Motor neuron (in vitro differentiated cells): ENCODE data around the gene CEND1. TPM values are rescaled to one million over a fixed set of nuclear protein-coding genes. Genes with fewer than 3 reads are reported as not detected.

Experiments
- ATAC-seq, 8 experiments: fragments of 200-7000 bp; cut with Tn5 transposase; replicated peaks in 6 of 8; 2 replicates each; pipeline ENCODE4 v1.8.0; 2021; ENCODE audit warnings: mild to moderate bottlenecking in 8 of 8, moderate library complexity in 8 of 8
- H3K27ac ChIP-seq, 2 donors: fragments of 250-450 bp; sonication (Bioruptor Pico); 2 replicates each; pipeline ENCODE4 v1.9.0; 2021; ENCODE audit warnings: antibody characterized with exemption in 2 of 2, mild to moderate bottlenecking in 2 of 2, moderate library complexity in 1 of 2
- H3K4me1 ChIP-seq, 2 donors: fragments of 250-450 bp; sonication (Bioruptor Pico); replicated peaks in 1 of 2; 2 replicates each; pipeline ENCODE4 v1.6.1; 2021; ENCODE audit warnings: antibody characterized with exemption in 2 of 2, mild to moderate bottlenecking in 2 of 2, moderate library complexity in 1 of 2
- H3K4me3 ChIP-seq, 5 donors: fragments of 250-450 bp; sonication (Bioruptor Pico); 2 replicates each; pipeline ENCODE4 v1.9.0; 2021; ENCODE audit warnings: antibody characterized with exemption in 5 of 5, mild to moderate bottlenecking in 5 of 5, moderate library complexity in 4 of 5
- WGBS, 10 experiments: fragments of 450-650 bp; shearing (Covaris generic); methylation state at CpG; one replicate each; pipeline ENCODE4 v1.0.0; 2022; 5-methylcytosine and 5-hydroxymethylcytosine counted together
- in situ Hi-C, 9 experiments: fragments of 400-800 bp; cut with MboI; loops; one replicate each; pipeline ENCODE4 v1.15.0; 2021; ENCODE audit warnings: low sequenced_read_pairs in 9 of 9, low pct_unique_long_range_greater_than_20kb in 2 of 9; ENCODE audit not compliant: unreplicated experiment in 9 of 9
- total RNA-seq, 8 experiments: library from RNA; unstranded; fragments of 300-600 nt; gene quantifications; 2 replicates each; pipeline versions ENCODE4 v1.2.3 to v1.2.4, GENCODE V29; 2022

The CEND1 gene
- total RNA-seq, 8 experiments from 2014 or later, result 1.8 to 21.7 (median 15.3) TPM

- Histone ChIP-seq H3K27ac (peak overlapping the region; percentile 86 to 90), H3K4me1 (peaks cover 59 to 67% of the 10 kb centered on the region in 2 donors), H3K4me3 (peak overlapping the region; percentile 48 to 78 (median 69))
- ATAC-seq, result peak in 1 of 8 experiments; percentile 0
- WGBS, 10 experiments, result 80 to 100% (median 84%) methylated on average over 1 to 2 of the region's 23 CpGs; no CpG with 5 or more reads in 6 of the 10 experiments
- in situ Hi-C loops, result no loop called here
These were observed 42.2 kb upstream of the CEND1 start for GRCh38 chr11:831961-832528.

- WGBS, 10 experiments, result 14 to 60% (median 40%) methylated on average over 1 to 7 of the region's 31 CpGs; no CpG with 5 or more reads in 3 of the 10 experiments
- H3K27ac ChIP-seq, result no peak overlapping the region
- H3K4me3 ChIP-seq, result peak overlapping the region; percentile 27 to 78 (median 69)
- ATAC-seq, result peak in 1 of 8 experiments; percentile 0
- H3K4me1 ChIP-seq, result peaks cover 65 to 75% of the 10 kb centered on the region in 2 donors
- in situ Hi-C loops, result no loop called here
These were observed 41.4 kb upstream of the CEND1 start for GRCh38 chr11:831118-831864.

- 23% methylated on average over 7 of the region's 78 CpGs; no CpG with 5 or more reads in 9 of the 10 experiments for WGBS, 10 experiments
- peaks cover 65 to 75% of the 10 kb centered on the region in 2 donors for H3K4me1 ChIP-seq
- in situ Hi-C loops, result no loop called here
These were observed 40.6 kb upstream of the CEND1 start for GRCh38 chr11:830295-831117.

GRCh38 chr11:829847-830294, 40.0 kb upstream of the CEND1 start:
- in situ Hi-C loops, result no loop called here
- peaks cover 65 to 73% of the 10 kb centered on the region in 2 donors for H3K4me1 ChIP-seq
- ATAC-seq, result peak in 5 of 8 experiments; percentile 0 to 24 (median 4)
- no peak overlapping the region for H3K27ac ChIP-seq
- peak overlapping the region; percentile 7 to 38 (median 27) for H3K4me3 ChIP-seq
- no CpG with 5 or more reads among the region's 39 CpGs for WGBS, 10 experiments

More at GRCh38 chr11:830295-831117, 40.6 kb upstream of the CEND1 start:
- peak; percentile 11 to 61 (median 38) for ATAC-seq
- Histone ChIP-seq H3K4me3 (peak overlapping the region; percentile 17 to 38 (median 27)), H3K27ac (no peak overlapping the region)

GRCh38 chr11:829176-829846, 39.4 kb upstream of the CEND1 start:
- H3K4me3 ChIP-seq, result peak overlapping the region in 4 of 5 donors; percentile 22 to 38 (median 28)
- 0 to 100% (median 38%) methylated on average over 1 to 4 of the region's 40 CpGs; no CpG with 5 or more reads in 6 of the 10 experiments for WGBS, 10 experiments
- H3K4me1 ChIP-seq, result peaks cover 65 to 68% of the 10 kb centered on the region in 2 donors
- peak overlapping the region; percentile 71 to 76 for H3K27ac ChIP-seq
- peak in 6 of 8 experiments; percentile 0 to 22 (median 6) for ATAC-seq
- in situ Hi-C loops, result no loop called here

GRCh38 chr11:828506-829175, 38.8 kb upstream of the CEND1 start:
- ATAC-seq, result peak in 5 of 8 experiments; percentile 15 to 47 (median 42)
- Histone ChIP-seq H3K4me3 (peak overlapping the region in 2 of 5 donors; percentile 1 to 38), H3K27ac (peak overlapping the region; percentile 71 to 76), H3K4me1 (peaks cover 60 to 61% of the 10 kb centered on the region in 2 donors)
- 0% methylated on average over 6 of the region's 21 CpGs; no CpG with 5 or more reads in 9 of the 10 experiments for WGBS, 10 experiments
- in situ Hi-C loops, result no loop called here

GRCh38 chr11:827897-828192, 38.0 kb upstream of the CEND1 start, which contains the start of gene CRACR2B:
CRACR2B (plus strand) TSS chr11:827919; CDS start chr11:828608, 689 bp downstream.
- H3K27ac ChIP-seq, result peak within 1 kb of the TSS; percentile 71 to 76
- ATAC-seq, result no peak
- in situ Hi-C loops, result no loop called here
- H3K4me1 ChIP-seq, result peaks cover 58 to 60% of the 10 kb centered on the region in 2 donors
- peak within 1 kb of the TSS; percentile 12 to 38 (median 32) for H3K4me3 ChIP-seq
- no CpG with 5 or more reads among the region's 5 CpGs for WGBS, 10 experiments

GRCh38 chr11:827146-827896, 37.4 kb upstream of the CEND1 start:
- Histone ChIP-seq H3K4me3 (peak overlapping the region; percentile 12 to 38 (median 32)), H3K4me1 (peaks cover 57% of the 10 kb centered on the region in 2 donors), H3K27ac (peak overlapping the region; percentile 71 to 76)
- peak in 6 of 8 experiments; percentile 0 to 18 (median 9) for ATAC-seq
- WGBS, 10 experiments, result no CpG with 5 or more reads among the region's 66 CpGs
- in situ Hi-C loops, result no loop called here

GRCh38 chr11:826836-827145, 36.9 kb upstream of the CEND1 start:
- Histone ChIP-seq H3K4me3 (peak overlapping the region; percentile 12 to 38 (median 32)), H3K27ac (peak overlapping the region; percentile 71 to 76), H3K4me1 (peaks cover 52% of the 10 kb centered on the region in 2 donors)
- peak in 2 of 8 experiments; percentile 0 to 4 for ATAC-seq
- in situ Hi-C loops, result no loop called here
- WGBS, 10 experiments, result 7 to 11% methylated on average over 3 to 6 of the region's 22 CpGs; no CpG with 5 or more reads in 8 of the 10 experiments

GRCh38 chr11:826227-826621, 36.3 kb upstream of the CEND1 start:
- H3K27ac ChIP-seq, result no peak overlapping the region
- in situ Hi-C loops, result no loop called here
- WGBS, 10 experiments, result 20 to 100% (median 74%) methylated on average over 1 to 6 of the region's 9 CpGs; no CpG with 5 or more reads in 4 of the 10 experiments
- no peak overlapping the region for H3K4me3 ChIP-seq
- peaks cover 46% of the 10 kb centered on the region in 2 donors for H3K4me1 ChIP-seq
- no peak for ATAC-seq

- ATAC-seq, result no peak
- WGBS, 10 experiments, result 80 to 100% (median 86%) methylated on average over 1 to 3 of the region's 12 CpGs; no CpG with 5 or more reads in 6 of the 10 experiments
- in situ Hi-C loops, result no loop called here
- H3K4me1 ChIP-seq, result peaks cover 46% of the 10 kb centered on the region in 2 donors
- H3K27ac ChIP-seq, result no peak overlapping the region
- H3K4me3 ChIP-seq, result no peak overlapping the region
These were observed 35.7 kb upstream of the CEND1 start for GRCh38 chr11:825366-826226.
